ENCODE measurements around the gene PATJ.
A peak's percentile ranks its signal among the peaks of the same experiment; 100 is the strongest.
"Not testable (repeated sequence)": the region's sequence is repeated elsewhere in the genome, so short reads cannot be mapped to it uniquely, and the experiment has no call there.

PATJ gene

DNA sequence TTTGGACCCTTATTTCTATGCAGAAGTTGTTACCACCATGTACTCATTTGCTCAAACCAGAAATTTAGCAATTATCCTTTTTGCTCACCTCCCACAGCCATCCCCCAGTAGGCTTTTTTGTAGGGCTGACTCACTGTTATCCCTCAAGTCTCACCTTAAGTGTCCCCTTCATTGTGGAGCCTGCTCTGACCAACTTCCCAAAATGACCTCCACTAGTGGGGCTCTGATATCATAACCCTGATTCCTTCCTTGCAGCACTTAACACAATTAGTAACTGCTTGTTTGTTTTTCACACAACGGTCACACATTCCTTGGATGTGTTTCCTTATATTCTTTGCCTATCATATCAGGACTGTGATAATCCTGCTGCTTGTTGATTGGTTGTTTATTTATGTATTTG, 76.7 kb downstream of the PATJ start:
- DNase-seq (ENCODE audit: low read depth), result no peak

DNA sequence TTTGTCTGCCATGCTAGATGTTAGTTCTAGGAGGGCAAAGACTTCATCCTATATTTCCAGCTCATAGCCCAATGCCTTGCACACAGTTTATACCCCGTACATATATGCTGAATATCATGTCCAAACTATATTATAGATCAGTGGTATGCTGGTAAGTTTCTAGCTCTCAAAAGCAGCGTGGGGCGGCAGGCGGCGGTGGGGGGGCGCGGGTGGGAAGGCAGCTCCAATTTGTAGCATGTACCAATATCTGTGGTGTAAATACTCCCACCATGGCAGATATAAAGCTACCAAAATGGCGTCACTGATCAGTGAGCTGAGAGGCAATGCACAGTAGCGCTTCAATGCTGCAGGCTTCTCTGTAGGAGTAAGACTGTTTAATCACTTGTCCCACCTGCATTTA, 77.1 kb downstream of the PATJ start:
- no peak for DNase-seq (ENCODE audit: low read depth)

DNA sequence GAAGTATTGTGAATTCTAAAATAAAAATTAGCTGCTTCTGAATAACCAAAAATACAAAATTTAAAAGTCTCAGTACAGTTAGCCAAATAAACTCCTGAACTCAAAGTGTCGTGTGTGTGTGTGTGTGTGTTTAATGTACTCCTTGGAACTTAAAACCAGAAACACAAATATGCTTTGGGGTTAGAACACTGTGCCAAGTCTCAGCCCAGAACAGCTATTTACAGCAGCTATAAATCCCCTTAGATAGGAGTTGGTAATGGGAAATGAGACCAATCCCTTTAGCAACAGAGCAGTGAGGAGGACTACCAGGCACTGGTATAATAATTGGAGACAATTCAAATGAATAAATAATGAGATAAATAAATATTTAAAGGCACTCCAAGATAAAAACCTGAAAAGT, 83.1 kb downstream of the PATJ start:
- no peak for DNase-seq (ENCODE audit: low read depth)

DNA sequence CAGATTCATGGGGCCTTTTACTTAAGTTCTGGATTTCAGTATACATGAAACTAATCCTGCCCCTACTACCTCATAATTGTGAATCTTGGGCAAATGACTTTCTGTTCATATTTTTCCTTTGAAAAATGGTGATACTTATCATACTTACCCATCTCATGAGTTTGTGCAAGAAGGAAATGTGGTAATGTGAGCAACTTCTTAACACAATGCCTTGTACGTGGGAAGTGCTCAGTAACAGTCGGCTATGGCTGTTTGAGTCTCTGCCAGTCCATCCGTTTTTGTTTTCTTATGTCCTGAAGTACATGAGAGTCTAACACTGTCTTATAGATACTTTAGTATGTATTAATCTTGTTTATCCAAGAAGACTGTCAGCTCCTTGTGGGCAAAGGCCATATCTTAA, 86.5 kb downstream of the PATJ start:
- DNase-seq (ENCODE audit: low read depth), result no peak

DNA sequence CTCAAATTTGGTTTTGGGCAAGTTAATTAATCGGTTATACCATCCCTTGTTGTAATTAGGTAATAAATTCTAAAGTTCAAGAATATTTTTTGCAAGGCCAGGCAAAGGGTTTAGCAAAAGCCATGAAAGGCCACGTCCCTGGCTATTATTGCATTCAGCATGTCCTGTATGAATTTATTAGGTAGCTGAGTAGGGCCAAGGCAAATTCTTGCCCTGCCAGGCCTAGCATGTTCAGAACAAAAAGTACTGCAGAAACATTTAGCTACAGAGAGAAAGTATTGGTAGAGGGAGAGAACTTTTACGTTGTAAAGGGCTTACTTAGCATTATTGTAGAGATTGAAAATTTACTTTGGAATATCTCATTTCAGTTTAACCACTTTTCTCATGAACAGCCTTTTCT, 94.4 kb downstream of the PATJ start:
- no peak for DNase-seq (ENCODE audit: low read depth)

DNA sequence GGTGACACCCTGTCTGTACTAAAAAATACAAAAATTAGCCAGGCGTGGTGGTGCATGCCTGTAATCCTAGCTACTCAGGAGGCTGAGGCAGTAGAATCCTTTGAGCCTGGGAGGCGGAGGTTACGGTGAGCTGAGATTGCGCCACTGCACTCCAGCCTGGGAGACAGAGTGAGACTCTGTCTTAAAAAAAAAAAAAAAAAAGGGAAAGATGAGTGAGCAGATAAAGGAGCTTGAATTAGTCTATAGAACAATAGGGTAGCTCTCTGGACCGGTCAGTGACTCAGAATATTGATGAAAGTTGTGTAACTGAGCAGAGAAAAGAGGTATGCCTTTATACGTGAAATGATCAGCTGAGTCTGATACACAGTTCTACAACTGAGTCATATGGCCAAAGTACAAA, 95.3 kb downstream of the PATJ start:
- not testable (repeated sequence) for DNase-seq (ENCODE audit: low read depth)

DNA sequence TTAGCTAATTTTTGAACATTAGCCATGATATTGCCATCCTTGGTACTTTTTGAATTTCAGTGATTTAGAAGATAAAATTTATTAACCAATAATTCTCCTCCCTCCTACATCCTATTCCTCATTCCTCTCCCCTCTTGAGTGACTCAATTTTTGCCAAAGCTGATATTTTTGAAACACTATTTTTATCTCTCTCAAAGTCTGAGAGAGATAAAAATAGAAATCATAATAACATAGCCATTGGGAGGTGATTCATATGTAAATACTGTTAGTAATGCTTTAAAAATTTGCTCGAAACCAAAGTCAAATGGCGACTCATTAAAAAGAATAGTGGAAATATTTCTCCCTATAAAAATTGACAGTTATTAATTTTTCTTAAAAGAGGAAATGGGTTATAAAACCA, 97.4 kb downstream of the PATJ start:
- DNase-seq (ENCODE audit: low read depth), result peak; percentile 35

DNA sequence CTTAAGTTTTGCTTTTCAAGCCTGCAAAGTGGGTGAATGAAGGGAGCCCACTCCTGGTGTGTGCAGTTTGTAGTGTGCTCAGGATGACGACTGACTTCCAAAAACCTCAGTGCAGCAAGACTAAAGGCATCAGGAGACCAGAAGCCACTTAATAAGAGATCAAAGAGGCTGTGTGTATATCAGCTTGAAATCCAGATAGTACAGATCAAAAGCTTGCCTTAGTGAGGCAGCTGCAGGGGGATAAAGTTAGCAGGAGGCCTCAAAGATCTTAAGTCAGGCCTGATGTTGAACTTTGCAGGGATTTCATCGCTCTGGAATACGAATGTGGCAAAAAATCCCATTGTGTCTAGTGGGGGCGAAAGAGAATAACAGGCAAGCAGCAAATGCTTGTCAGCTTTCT, 99.8 kb downstream of the PATJ start:
- no peak for DNase-seq (ENCODE audit: low read depth)

DNA sequence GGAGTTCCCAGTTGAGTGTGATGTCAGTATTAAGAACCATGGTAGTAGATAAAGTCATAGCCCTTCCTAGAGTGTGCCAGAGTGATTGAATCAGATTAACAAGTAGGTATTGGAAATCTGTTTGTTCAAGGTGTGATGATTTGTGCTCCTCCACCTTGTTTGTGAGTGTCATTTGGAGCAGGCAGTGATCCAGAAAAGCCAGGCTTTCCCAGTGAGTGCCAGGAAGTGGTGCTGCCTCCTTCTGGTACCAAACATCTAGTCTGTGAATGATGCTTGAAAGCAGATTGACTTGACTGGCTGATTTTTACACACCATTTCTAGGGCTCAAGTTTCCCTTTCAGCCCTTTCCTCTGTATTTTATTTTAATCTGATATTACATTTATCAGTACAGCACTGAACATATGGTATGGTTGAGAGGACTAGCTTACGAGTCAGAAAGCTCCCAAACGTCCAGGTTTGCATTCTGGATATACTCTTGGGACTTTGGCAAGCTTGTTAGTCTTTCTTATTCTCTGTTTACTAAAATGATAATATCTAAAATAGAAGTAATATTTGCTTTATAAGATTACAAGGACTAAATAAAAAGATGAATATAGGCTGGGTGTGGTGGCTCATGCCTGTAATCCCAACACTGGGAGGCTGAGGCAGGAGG, 100.7 kb downstream of the PATJ start:
- DNase-seq (ENCODE audit: low read depth), result no peak

DNA sequence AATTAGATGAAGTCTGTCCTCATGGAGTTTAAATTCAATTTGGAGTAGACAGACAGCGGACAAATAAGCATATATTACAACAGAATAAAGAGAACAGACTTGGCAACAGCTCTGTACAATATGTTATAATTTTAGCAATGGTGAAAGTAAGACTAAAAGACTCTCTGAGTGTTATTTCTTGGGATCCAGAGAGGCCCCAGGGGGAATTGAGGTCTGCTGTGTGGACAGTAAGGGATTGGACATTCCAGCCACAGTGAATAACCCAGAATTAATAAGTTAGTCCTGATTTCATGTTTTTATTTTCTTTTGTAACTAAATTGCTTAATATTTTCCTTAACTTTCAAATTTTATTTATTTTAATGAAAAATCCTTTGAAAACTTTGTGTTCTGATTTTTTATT, 101.7 kb downstream of the PATJ start:
- DNase-seq (ENCODE audit: low read depth), result no peak

DNA sequence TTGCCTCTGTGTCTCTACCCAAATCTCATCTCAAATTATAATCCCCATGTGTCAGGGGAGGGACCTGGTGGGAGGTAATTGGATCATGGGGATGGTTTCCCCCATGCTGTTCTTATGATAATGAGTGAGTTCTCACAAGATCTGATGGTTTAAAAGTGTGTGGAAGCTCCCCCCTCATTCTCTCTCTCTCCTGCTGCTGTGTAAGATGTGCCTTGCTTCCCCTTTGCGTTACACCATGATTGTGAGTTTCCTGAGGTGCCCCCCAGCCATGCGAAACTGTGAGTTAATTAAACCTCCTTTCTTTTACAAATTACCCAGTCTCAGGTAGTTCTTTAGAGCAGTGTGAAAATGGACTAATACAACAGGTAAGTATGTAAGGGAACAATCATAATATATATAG, 102.4 kb downstream of the PATJ start:
- DNase-seq (ENCODE audit: low read depth), result not testable (repeated sequence)

DNA sequence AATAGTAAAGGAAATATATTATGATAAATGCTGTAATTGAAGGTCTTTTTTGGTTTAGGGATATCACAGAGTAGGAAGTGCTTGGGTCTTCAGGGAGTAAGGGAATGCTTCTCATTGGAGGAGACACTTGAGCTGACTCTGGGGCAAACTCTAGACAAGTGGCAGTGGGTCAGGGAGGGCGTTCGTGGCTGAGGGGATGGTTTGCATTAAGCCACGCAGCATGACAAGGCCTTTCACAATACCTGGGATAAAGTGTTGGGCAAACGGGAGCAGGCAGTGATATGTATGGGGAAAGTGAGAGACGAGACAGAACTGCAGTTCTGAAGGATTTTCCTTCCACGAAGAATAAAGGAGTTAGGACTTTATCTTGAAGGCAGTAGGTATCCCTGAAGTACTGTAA, 109.0 kb downstream of the PATJ start:
- DNase-seq (ENCODE audit: low read depth), result no peak

DNA sequence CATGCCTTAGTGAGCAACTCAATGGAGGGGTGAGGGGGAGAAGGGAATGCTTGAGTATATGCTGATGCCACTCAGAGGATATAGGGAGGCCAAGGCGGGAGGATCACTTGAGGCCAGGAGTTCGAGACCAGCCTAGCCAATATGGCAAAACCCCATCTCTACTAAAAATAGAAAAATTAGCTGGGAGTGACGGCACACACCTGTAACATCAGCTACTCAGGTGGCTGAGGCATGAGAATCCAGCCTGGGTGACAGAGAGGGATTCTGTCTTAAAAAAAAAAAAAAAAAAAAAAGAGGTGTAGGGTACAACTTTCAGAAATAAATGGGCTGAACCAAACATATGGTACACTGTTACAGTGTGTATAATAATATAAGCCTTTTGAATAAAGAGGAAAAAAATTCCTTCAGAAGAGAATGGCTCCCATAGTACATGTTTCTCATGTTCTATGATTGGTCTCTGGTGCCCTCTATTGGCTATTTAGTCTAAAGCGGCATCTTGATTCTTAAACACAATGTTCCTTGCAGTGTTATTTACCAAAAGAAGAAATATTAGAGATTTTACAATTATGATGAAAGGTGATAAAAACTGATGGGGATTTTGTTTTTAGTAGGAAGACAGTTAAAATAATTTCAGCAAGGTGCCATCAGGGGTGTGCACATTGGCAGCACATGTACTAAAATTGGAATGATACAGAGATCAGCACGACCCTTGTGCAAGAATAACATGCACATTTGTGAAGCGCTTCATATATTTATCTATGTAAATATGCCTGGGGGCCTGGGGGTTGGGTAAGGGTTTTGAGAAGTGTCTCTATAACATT, 109.8 kb downstream of the PATJ start:
- DNase-seq (ENCODE audit: low read depth), result peak; percentile 58

DNA sequence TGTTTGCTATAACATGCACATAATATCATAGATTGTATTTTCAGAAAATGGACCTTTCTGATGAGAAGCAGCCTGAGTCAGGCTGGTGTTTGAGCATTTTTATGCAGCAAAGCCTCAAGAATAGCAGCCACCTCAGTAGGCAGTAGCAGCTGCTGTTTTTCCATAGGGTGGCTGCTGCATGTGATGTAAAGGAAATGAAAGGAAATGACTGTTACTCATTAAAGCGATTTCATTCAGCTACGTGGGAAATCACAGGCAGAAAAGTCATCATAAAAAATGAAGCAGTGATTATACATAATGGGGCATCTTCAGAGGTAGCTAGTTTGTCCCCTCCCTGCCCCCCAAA, 110.4 kb downstream of the PATJ start:
- no peak for DNase-seq (ENCODE audit: low read depth)

DNA sequence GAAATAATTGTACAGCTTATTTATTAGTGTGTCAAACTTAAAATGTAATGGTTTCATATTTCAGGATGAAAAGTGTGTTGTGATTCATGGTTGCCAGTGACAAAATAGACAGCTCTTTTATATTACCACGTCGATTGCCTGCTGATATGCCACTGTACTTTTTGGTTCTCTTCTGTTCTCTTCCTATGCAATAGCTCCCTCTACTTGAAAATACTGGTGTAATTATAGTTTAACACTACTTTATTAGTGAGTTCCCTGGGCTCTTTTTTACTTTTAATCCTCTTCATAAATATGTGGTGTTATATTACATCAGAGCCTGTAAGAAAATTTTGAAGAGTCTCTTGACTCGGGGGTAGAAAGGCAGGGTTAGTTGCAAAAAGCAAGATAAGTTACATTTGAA, 111.3 kb downstream of the PATJ start:
- DNase-seq (ENCODE audit: low read depth), result no peak

DNA sequence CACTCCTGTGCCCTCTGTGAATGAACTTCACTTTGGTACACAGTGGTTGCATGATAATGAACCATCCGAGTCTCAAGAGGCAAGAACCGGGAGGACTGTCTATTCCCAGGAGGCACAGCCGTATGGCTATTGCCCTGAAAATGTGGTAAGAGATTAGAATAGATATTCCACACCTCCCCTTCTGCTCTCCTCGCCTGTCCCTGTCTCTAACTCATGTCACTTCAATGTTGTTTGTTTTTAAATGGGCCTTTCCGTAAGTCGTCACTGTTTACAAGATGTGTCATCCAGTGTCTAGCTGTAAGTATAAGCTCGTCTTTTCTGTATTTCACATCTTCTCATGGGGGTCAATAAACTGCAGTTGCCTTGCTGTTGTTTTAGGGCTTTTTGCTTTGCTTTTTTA, 122.2 kb downstream of the PATJ start:
- DNase-seq (ENCODE audit: low read depth), result no peak

DNA sequence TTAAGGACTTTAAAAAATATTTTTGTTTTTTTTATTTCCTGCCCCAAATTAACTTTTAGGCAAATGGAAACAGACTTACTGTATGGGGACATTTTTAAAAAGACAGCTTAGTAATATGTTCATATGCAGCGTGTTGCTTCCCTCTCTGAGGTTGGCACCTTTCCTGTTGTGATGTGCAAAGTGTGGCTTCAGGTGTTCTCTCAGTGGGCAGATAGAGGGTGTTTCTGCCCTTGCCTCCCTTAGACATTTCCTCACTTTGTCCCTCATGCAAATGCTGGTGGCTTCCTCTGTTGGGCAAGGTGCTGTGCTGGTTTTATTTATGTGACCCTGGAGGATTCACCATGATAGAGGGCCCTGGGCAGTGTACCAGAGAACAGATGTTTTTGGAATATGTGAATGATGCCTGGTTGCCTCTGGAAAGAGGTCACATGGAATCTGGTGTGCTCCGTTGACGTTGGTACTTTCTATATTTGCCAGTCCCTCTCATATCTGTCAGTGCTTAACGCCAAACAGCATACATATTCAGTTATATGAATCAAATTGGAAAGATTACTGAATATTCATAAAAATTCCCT, 123.5 kb downstream of the PATJ start:
- DNase-seq (ENCODE audit: low read depth), result no peak

DNA sequence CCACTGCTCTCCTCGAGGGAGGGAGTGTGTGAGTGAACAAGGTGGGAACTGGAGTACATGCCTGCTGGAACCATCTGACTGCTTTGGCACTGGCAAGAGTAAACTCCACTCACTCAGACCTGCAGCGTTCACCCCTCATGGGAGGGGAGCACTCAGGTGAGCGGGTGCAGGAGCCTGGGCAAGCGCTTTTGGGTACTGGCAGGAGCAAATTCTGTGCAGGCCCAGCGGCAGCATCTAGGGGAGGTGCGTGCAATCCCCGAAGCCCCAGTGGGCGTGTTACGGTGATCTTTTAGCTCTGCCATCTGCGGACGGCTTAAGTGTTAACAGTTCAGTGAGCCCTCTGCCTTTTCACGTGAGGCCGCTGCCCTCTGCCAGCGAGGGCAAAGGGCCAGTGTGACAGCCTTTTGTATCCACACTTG, 127.4 kb downstream of the PATJ start:
- no peak for DNase-seq (ENCODE audit: low read depth)

DNA sequence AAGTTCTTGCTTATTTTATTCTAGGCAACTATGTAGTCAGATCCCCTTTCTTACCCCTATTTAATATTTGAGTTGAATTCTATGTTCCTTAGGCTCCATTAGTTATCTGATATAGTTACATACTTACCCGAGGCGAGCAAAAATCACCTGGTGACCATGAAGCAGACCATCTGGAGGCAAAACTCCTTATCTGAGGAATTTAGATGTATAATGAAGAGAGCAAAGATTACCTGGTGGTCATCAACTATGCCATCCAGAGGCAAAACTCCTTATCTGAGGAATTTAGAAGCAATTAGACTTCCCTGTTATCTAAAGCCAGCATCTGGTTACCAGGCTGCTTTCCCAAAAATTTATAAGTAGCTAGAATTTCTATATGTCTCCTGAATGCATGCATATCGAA, 129.9 kb downstream of the PATJ start:
- DNase-seq (ENCODE audit: low read depth), result no peak

DNA sequence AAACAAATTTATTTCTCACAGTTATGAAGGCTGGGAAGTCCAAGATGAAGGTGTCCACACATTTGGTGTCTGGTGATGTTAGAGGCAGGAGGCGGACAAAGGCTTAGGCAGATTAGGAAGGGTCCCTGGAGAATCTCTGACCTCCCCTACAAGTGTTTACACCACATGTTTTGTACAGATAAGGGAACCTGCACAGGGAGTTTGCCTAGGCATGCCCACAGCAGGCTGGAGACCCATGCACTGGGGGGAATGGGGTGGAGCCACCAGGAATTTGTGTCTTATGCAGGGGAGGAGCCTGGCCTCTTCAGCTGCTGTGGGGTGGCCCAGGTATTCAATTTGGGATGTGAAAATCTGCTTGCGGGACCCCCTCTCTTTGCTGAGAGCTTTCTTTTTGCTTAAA, 131.3 kb downstream of the PATJ start:
- DNase-seq (ENCODE audit: low read depth), result no peak

DNA sequence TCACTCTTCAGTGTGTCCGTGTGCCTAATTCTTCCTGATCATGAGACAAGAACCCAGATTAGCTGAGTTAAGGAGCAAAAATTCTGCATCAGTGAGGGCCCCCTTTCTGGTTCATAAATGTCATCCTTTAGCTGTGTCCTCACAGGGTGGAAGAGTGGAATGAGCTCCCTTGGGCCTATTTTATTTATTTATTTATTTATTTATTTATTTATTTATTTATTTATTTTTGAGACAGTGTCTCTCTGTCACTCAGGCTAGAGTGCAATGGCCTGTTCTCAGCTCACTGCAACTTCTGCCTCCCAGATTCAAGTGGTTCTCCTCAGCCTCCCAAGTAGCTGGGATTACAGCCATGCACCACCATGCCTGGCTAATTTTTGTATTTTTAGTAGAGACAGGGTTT, 131.7 kb downstream of the PATJ start:
- DNase-seq (ENCODE audit: low read depth), result no peak

DNA sequence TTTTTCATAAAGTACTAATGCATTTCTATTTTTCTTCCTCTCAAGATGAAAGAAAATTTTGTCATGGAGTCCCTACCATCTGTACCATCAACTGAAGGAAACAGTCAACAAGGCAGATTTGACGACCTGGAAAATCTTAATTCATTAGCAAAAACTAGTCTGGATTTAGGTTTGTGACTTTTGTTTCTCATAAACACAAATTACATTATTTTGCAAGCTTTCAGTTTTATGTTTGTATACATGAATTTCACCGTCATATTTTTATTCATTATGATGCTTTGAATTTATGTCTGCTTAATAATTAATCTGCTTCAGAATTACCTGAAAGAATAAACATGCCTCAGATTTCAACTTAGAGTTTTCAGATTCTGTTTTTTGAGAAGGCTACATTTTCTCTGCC, 132.9 kb downstream of the PATJ start:
- DNase-seq (ENCODE audit: low read depth), result no peak

DNA sequence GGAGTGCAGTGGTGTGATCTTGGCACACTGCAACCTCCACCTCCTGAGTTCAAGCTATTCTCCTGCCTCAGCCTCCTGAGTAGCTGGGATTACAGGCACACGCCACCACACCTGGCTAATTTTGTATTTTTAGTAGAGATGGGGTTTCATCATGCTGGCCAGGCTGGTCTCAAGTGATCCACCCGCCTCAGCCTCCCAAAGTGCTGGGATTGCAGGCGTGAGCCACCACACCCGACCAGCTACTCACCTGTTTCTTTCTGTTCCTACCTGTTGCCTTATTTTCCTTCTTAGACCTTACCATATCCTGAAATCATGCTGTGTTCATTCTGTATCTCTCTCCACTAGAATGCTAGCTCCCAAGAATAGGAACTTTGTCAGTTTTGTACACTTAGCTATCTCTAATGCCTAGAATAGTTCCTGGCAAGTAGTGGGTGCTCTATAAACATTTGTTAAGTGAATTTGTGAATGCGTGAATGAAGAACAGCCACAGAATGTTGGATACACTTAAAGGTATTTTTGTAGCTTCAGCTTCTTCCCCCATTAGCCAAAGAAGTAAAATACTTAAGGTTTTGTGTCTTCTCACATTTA, 137.7 kb downstream of the PATJ start:
- DNase-seq (ENCODE audit: low read depth), result not testable (repeated sequence)

All from non-pigmented ciliary epithelial cell (primary cell).